ENCODE results near the gene UBXN11. TPM values are rescaled to one million over a fixed set of nuclear protein-coding genes. Genes with fewer than 3 reads are reported as not detected.

The UBXN11 gene
- total RNA-seq, 1 experiment from 2014 or later: 12.5 TPM

GRCh38 chr1:26281091-26281958 lies 25.1 kb downstream of the UBXN11 start:
- BruUV-seq (replicated peaks): TSS peak; percentile 87
- H3K36me3 ChIP-seq (ENCODE audit: control insufficient read depth, insufficient read depth, low read length): peaks cover 2% of the 10 kb centered on the region
- Mint-ChIP-seq H3K36me3 (ENCODE audit: insufficient read depth, unreplicated experiment) (peaks cover 52% of the 10 kb centered on the region), H3K27me3 (ENCODE audit: insufficient read depth, unreplicated experiment) (no peaks in the 10 kb centered on the region), H3K4me3 (ENCODE audit: unreplicated experiment) (peak overlapping the region; percentile 88), H3K9me3 (ENCODE audit: unreplicated experiment) (no peaks in the 10 kb centered on the region), H3K27ac (ENCODE audit: unreplicated experiment) (peak overlapping the region; percentile 81), H3K4me1 (ENCODE audit: low read depth, unreplicated experiment) (peaks cover 33% of the 10 kb centered on the region)
- peaks cover 44% of the 10 kb centered on the region for H3K4me1 ChIP-seq
- TF ChIP-seq, protein P1, sequence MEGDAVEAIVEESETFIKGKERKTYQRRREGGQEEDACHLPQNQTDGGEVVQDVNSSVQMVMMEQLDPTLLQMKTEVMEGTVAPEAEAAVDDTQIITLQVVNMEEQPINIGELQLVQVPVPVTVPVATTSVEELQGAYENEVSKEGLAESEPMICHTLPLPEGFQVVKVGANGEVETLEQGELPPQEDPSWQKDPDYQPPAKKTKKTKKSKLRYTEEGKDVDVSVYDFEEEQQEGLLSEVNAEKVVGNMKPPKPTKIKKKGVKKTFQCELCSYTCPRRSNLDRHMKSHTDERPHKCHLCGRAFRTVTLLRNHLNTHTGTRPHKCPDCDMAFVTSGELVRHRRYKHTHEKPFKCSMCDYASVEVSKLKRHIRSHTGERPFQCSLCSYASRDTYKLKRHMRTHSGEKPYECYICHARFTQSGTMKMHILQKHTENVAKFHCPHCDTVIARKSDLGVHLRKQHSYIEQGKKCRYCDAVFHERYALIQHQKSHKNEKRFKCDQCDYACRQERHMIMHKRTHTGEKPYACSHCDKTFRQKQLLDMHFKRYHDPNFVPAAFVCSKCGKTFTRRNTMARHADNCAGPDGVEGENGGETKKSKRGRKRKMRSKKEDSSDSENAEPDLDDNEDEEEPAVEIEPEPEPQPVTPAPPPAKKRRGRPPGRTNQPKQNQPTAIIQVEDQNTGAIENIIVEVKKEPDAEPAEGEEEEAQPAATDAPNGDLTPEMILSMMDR (IDR thresholded peaks at IDR 0.05; ENCODE audit: insufficient read depth in 1 of 2, low read depth in 1 of 2, low read length in 1 of 2, severe bottlenecking in 1 of 2, unreplicated experiment in 1 of 2): no peak
- no peak overlapping the region for H3K4me3 ChIP-seq (ENCODE audit: low read depth, low read length)
- intact Hi-C loops (cut with micrococcal nuclease; ENCODE audit: unreplicated experiment): no loop called here
- CTCF ChIA-PET: interaction anchor here (0.5 kb wide), 1 partner anchor 42 kb away, joined by 4 read pairs; no protein-coding TSS in a partner anchor
- no peaks in the 10 kb centered on the region for H3K9me3 ChIP-seq
- no peaks in the 10 kb centered on the region for H3K27me3 ChIP-seq (replicated peaks; ENCODE audit: control insufficient read depth, insufficient read depth, low read length)
- DNase-seq: no peak
- POLR2A ChIA-PET: no interaction called here

GRCh38 chr1:26280333-26281042 lies 25.9 kb downstream of the UBXN11 start:
- ChIA-PET POLR2A (interaction anchor here (1.4 kb wide), 1 partner anchor 111 kb away, joined by 4 read pairs; the partner anchor contains the start of gene ZNF593), CTCF (interaction anchor here (0.5 to 1.8 kb wide), 4 partner anchors 22 to 137 kb away, joined by 4 to 7 read pairs (median 4); no protein-coding TSS in a partner anchor)
- Histone ChIP-seq H3K9me3 (no peaks in the 10 kb centered on the region), H3K4me3 (ENCODE audit: low read depth, low read length) (peak overlapping the region; percentile 82), H3K27me3 (replicated peaks; ENCODE audit: control insufficient read depth, insufficient read depth, low read length) (no peaks in the 10 kb centered on the region), H3K36me3 (ENCODE audit: control insufficient read depth, insufficient read depth, low read length) (peaks cover 2% of the 10 kb centered on the region), H3K4me1 (peaks cover 52% of the 10 kb centered on the region)
- no TSS peak for BruUV-seq (replicated peaks)
- DNase-seq: no peak
- peak overlapping the region; percentile 88 for H3K4me3 Mint-ChIP-seq (ENCODE audit: unreplicated experiment)
- no peaks in the 10 kb centered on the region for H3K27me3 Mint-ChIP-seq (ENCODE audit: insufficient read depth, unreplicated experiment)
- no peaks in the 10 kb centered on the region for H3K9me3 Mint-ChIP-seq (ENCODE audit: unreplicated experiment)
- H3K4me1 Mint-ChIP-seq (ENCODE audit: low read depth, unreplicated experiment): peaks cover 39% of the 10 kb centered on the region
- peaks cover 52% of the 10 kb centered on the region for H3K36me3 Mint-ChIP-seq (ENCODE audit: insufficient read depth, unreplicated experiment)
- TF ChIP-seq, protein P1 (IDR thresholded peaks at IDR 0.05; ENCODE audit: insufficient read depth in 1 of 2, low read depth in 1 of 2, low read length in 1 of 2, severe bottlenecking in 1 of 2, unreplicated experiment in 1 of 2): no peak
- H3K27ac Mint-ChIP-seq (ENCODE audit: unreplicated experiment): peak overlapping the region; percentile 81
- intact Hi-C loops (cut with micrococcal nuclease; ENCODE audit: unreplicated experiment): no loop called here
